ENCODE results near the gene GLIS2. TPM values are rescaled to one million over a fixed set of nuclear protein-coding genes. Genes with fewer than 3 reads are reported as not detected.
A peak's percentile ranks its signal among the peaks of the same experiment; 100 is the strongest.

Gene GLIS2
- total RNA-seq, 1 experiment from 2014 or later, result 13.1 TPM

- Histone ChIP-seq H3K9me3 (no peaks in the 10 kb centered on the region), H3K36me3 (ENCODE audit: control insufficient read depth, insufficient read depth, low read length) (no peaks in the 10 kb centered on the region), H3K4me3 (ENCODE audit: low read depth, low read length) (no peak overlapping the region), H3K4me1 (no peaks in the 10 kb centered on the region), H3K27me3 (replicated peaks; ENCODE audit: control insufficient read depth, insufficient read depth, low read length) (no peaks in the 10 kb centered on the region)
- BruUV-seq (replicated peaks), result no TSS peak
- no peak for DNase-seq
- TF ChIP-seq CTCF (IDR thresholded peaks at IDR 0.05; ENCODE audit: insufficient read depth in 1 of 2, low read depth in 1 of 2, low read length in 1 of 2, severe bottlenecking in 1 of 2, unreplicated experiment in 1 of 2), result no peak
- no peak overlapping the region for H3K4me3 Mint-ChIP-seq (ENCODE audit: unreplicated experiment)
- no peaks in the 10 kb centered on the region for H3K4me1 Mint-ChIP-seq (ENCODE audit: low read depth, unreplicated experiment)
- H3K36me3 Mint-ChIP-seq (ENCODE audit: insufficient read depth, unreplicated experiment), result peaks cover 6% of the 10 kb centered on the region
- ChIA-PET POLR2A (no interaction called here), CTCF (interaction anchor here (2.9 kb wide), 1 partner anchor 45 kb away, joined by 29 read pairs; no protein-coding TSS in a partner anchor)
- no peaks in the 10 kb centered on the region for H3K9me3 Mint-ChIP-seq (ENCODE audit: unreplicated experiment)
- intact Hi-C loops (cut with micrococcal nuclease; ENCODE audit: unreplicated experiment), result no loop called here
- no peaks in the 10 kb centered on the region for H3K27me3 Mint-ChIP-seq (ENCODE audit: insufficient read depth, unreplicated experiment)
- no peak overlapping the region for H3K27ac Mint-ChIP-seq (ENCODE audit: unreplicated experiment)
These were observed 42.4 kb downstream of the GLIS2 start for GRCh38 chr16:4358236-4358635.

- Histone ChIP-seq H3K27me3 (replicated peaks; ENCODE audit: control insufficient read depth, insufficient read depth, low read length) (no peaks in the 10 kb centered on the region), H3K4me1 (no peaks in the 10 kb centered on the region), H3K9me3 (no peaks in the 10 kb centered on the region), H3K4me3 (ENCODE audit: low read depth, low read length) (no peak overlapping the region), H3K36me3 (ENCODE audit: control insufficient read depth, insufficient read depth, low read length) (no peaks in the 10 kb centered on the region)
- no TSS peak for BruUV-seq (replicated peaks)
- ChIA-PET CTCF (interaction anchor here (0.9 to 2.9 kb wide), 4 partner anchors 10 to 58 kb away, joined by 3 to 29 read pairs (median 6); partner anchors contain the start of gene CORO7), POLR2A (no interaction called here)
- DNase-seq, result peak in 1 of 2 experiments; percentile 80
- intact Hi-C loops (cut with micrococcal nuclease; ENCODE audit: unreplicated experiment), result loop anchor here (1.0 kb wide), 1 partner anchor 43 kb away; no protein-coding TSS in a partner anchor
- Mint-ChIP-seq H3K27me3 (ENCODE audit: insufficient read depth, unreplicated experiment) (no peaks in the 10 kb centered on the region), H3K4me3 (ENCODE audit: unreplicated experiment) (no peak overlapping the region), H3K36me3 (ENCODE audit: insufficient read depth, unreplicated experiment) (no peaks in the 10 kb centered on the region), H3K4me1 (ENCODE audit: low read depth, unreplicated experiment) (no peaks in the 10 kb centered on the region), H3K9me3 (ENCODE audit: unreplicated experiment) (no peaks in the 10 kb centered on the region), H3K27ac (ENCODE audit: unreplicated experiment) (no peak overlapping the region)
- peak; percentile 87 to 94 for TF ChIP-seq CTCF (IDR thresholded peaks at IDR 0.05; ENCODE audit: insufficient read depth in 1 of 2, low read depth in 1 of 2, low read length in 1 of 2, severe bottlenecking in 1 of 2, unreplicated experiment in 1 of 2)
These were observed 43.1 kb downstream of the GLIS2 start for GRCh38 chr16:4358831-4359561.

GRCh38 chr16:4359914-4360313 is 44.0 kb downstream of the GLIS2 start:
- Mint-ChIP-seq H3K27ac (ENCODE audit: unreplicated experiment) (no peak overlapping the region), H3K4me1 (ENCODE audit: low read depth, unreplicated experiment) (no peaks in the 10 kb centered on the region), H3K27me3 (ENCODE audit: insufficient read depth, unreplicated experiment) (no peaks in the 10 kb centered on the region), H3K36me3 (ENCODE audit: insufficient read depth, unreplicated experiment) (no peaks in the 10 kb centered on the region), H3K9me3 (ENCODE audit: unreplicated experiment) (no peaks in the 10 kb centered on the region), H3K4me3 (ENCODE audit: unreplicated experiment) (no peak overlapping the region)
- no TSS peak for BruUV-seq (replicated peaks)
- intact Hi-C loops (cut with micrococcal nuclease; ENCODE audit: unreplicated experiment), result loop anchor here (1.0 kb wide), 1 partner anchor 42 kb away; no protein-coding TSS in a partner anchor
- no peak for DNase-seq
- Histone ChIP-seq H3K27me3 (replicated peaks; ENCODE audit: control insufficient read depth, insufficient read depth, low read length) (no peaks in the 10 kb centered on the region), H3K36me3 (ENCODE audit: control insufficient read depth, insufficient read depth, low read length) (no peaks in the 10 kb centered on the region), H3K9me3 (no peaks in the 10 kb centered on the region), H3K4me1 (no peaks in the 10 kb centered on the region), H3K4me3 (ENCODE audit: low read depth, low read length) (no peak overlapping the region)
- ChIA-PET POLR2A (no interaction called here), CTCF (interaction anchor here (0.9 to 2.9 kb wide), 4 partner anchors 9 to 57 kb away, joined by 3 to 29 read pairs (median 6); partner anchors contain the start of gene CORO7)
- no peak for TF ChIP-seq CTCF (IDR thresholded peaks at IDR 0.05; ENCODE audit: insufficient read depth in 1 of 2, low read depth in 1 of 2, low read length in 1 of 2, severe bottlenecking in 1 of 2, unreplicated experiment in 1 of 2)

All from Caco-2 (cell line).